ENCODE data around the gene GLUD1.

GRCh38 chr10:87093632-87094372 is 841 bp downstream of the GLUD1 start:
- TF ChIP-seq EZH2phosphoT487 (IDR thresholded peaks at IDR 0.05; ENCODE audit: borderline replicate concordance, low read length): no peak
- TF ChIP-seq, protein P1, sequence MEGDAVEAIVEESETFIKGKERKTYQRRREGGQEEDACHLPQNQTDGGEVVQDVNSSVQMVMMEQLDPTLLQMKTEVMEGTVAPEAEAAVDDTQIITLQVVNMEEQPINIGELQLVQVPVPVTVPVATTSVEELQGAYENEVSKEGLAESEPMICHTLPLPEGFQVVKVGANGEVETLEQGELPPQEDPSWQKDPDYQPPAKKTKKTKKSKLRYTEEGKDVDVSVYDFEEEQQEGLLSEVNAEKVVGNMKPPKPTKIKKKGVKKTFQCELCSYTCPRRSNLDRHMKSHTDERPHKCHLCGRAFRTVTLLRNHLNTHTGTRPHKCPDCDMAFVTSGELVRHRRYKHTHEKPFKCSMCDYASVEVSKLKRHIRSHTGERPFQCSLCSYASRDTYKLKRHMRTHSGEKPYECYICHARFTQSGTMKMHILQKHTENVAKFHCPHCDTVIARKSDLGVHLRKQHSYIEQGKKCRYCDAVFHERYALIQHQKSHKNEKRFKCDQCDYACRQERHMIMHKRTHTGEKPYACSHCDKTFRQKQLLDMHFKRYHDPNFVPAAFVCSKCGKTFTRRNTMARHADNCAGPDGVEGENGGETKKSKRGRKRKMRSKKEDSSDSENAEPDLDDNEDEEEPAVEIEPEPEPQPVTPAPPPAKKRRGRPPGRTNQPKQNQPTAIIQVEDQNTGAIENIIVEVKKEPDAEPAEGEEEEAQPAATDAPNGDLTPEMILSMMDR (IDR thresholded peaks at IDR 0.05; ENCODE audit: low read depth, low read length, poor library complexity, severe bottlenecking): no peak
